ENCODE measurements around the gene PAIP2. TPM values are rescaled to one million over a fixed set of nuclear protein-coding genes. Genes with fewer than 3 reads are reported as not detected.
A peak's percentile ranks its signal among the peaks of the same experiment; 100 is the strongest.

Gene PAIP2
- total RNA-seq, 1 donor: 70.9 TPM

DNA sequence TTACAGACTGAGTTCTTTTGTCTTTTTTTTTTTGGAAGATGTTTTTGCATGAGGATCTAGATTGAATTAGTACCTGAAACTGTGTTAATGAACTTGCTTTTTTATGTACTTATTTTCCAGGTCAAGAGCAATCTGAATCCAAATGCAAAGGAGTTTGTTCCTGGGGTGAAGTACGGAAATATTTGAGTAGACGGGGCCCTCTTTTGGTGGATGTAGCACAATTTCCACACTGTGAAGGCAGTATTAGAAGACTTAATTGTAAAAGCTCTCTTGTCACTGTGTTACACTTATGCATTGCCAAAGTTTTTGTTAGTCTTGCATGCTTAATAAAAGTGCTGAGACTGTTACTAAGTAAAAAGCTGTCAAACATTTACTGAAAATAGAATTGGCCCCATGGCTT is 27.0 kb downstream of the PAIP2 start:
- TF ChIP-seq, protein P1, sequence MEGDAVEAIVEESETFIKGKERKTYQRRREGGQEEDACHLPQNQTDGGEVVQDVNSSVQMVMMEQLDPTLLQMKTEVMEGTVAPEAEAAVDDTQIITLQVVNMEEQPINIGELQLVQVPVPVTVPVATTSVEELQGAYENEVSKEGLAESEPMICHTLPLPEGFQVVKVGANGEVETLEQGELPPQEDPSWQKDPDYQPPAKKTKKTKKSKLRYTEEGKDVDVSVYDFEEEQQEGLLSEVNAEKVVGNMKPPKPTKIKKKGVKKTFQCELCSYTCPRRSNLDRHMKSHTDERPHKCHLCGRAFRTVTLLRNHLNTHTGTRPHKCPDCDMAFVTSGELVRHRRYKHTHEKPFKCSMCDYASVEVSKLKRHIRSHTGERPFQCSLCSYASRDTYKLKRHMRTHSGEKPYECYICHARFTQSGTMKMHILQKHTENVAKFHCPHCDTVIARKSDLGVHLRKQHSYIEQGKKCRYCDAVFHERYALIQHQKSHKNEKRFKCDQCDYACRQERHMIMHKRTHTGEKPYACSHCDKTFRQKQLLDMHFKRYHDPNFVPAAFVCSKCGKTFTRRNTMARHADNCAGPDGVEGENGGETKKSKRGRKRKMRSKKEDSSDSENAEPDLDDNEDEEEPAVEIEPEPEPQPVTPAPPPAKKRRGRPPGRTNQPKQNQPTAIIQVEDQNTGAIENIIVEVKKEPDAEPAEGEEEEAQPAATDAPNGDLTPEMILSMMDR (IDR thresholded peaks at IDR 0.05; ENCODE audit: insufficient read depth, low read length): no peak
- DNase-seq (ENCODE audit: low read depth): no peak
- no peak overlapping the region for H3K4me3 ChIP-seq (ENCODE audit: low read depth, low read length)

DNA sequence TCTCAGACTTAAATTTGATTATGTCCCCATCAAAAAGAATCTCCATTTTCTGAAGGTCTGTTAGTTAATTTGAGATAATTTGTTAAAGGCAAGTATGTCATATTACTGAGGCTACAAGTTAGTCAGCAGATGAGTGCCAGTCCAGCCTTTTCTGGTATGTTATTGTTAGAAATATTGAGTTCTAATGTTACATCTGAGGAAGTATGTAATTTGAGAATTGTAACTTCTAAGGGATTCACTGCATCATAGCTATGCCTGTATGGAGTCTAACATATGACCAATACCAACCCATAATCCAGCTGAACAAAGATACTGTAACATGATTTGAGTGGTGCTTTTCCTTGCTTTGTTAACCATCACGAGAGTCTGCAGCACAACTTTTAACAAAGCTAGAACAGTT is 27.5 kb downstream of the PAIP2 start:
- peak; percentile 21 for DNase-seq (ENCODE audit: low read depth)
- no peak overlapping the region for H3K4me3 ChIP-seq (ENCODE audit: low read depth, low read length)
- TF ChIP-seq, protein P1 (IDR thresholded peaks at IDR 0.05; ENCODE audit: insufficient read depth, low read length): no peak

DNA sequence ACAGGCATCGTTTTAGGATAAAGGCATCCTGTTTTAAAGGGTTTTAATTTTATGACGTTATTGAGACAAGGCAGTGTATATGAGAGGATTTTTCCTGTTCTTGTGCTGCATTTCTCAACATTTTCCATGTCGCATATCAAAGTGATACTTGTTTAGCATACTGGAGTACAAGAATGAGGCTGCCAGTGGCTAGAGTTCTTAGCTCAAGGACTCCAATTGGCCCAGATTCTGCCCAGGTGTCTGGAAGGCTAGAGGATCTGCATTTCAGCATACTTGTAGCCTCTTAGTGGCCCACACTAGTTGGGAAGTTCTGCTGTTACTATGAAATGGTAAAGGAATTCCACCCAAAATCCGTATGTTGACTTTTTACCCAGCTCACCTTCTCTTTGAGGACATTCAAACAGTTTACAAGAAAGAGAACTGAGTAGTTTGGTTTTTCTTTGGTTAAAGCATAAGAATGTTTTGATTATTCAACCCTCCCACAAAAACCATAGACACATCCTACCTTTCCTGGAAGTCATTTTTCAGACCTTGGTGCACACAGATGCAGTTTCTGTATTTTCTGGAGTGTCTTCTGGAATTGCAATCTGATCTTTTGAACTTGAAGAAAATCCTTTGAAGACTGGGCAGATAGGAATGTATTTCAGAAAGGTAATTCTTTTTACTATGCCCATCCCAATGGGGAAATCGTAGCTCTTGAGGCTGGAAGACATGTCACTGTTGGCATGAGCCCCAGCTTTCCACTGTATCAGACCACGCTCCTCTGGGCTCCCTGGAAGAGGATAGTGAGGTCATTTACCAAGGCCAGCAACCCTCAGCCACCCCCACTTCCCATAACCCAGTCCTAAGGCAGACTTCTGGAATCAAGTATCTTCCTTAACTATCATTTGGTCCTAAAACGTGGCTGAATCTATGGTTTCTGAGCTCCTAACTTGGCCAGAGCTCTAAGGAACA is 30.1 kb downstream of the PAIP2 start:
- TF ChIP-seq, protein P1 (IDR thresholded peaks at IDR 0.05; ENCODE audit: insufficient read depth, low read length): no peak
- no peak for DNase-seq (ENCODE audit: low read depth)
- no peak overlapping the region for H3K4me3 ChIP-seq (ENCODE audit: low read depth, low read length)

DNA sequence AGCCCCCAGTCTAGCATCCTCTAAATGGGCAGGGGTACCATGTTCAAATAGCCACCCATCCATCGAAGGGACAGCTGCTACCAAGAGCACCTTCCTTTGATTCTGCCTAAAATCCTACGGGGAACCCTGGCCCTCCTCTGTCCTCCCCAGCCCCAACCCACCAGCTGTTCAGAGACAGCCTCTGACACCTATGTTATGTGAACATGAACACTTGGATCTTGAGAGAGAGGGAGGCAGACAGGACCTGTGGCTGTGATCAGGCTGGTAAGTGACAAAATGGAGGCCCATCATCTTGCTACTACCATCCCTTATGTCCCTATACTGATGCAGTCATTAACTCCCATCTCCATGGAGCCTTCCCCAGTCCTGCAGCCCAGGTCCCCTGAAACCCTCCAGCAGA is 33.3 kb downstream of the PAIP2 start:
- TF ChIP-seq, protein P1 (IDR thresholded peaks at IDR 0.05; ENCODE audit: insufficient read depth, low read length): no peak
- DNase-seq (ENCODE audit: low read depth): no peak
- no peak overlapping the region for H3K4me3 ChIP-seq (ENCODE audit: low read depth, low read length)

DNA sequence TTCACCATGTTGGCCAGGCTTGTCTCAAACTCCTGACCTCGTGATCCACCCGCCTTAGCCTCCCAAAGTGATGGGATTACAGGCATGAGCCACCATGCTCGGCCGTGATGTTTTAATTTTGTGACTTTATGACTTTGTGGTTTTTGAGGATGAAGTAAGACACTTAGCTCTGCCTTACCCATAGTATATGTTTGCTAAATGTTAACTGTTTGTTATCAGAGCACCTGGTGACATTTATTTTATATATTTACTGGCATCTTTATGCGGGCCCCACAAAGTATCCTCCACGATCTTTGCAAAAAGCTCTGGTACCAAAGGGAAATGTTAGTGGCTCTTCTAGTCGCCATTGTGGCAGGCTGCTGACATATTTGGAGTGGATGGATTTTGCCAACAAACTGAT is 34.7 kb downstream of the PAIP2 start:
- H3K4me3 ChIP-seq (ENCODE audit: low read depth, low read length): no peak overlapping the region
- TF ChIP-seq, protein P1 (IDR thresholded peaks at IDR 0.05; ENCODE audit: insufficient read depth, low read length): no peak
- DNase-seq (ENCODE audit: low read depth): no peak

DNA sequence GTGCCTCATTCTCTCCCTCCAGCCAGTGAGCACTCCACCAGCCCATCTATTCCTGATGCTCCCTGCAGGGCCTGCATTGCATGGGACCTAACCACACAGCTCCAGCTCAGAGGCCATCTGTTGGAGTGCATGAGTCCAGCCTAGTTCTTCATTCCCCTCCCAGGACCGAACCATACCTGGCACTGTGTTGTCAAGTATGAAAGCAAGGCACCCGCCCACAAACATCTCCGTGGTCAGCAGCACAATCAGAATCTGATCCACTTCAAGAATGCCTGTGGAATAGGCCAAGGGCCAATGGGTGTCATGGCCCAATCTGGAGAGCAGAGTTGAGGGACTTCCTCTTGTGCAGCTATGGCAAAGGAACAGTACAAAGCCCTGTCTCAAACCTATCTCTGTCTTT is 35.6 kb downstream of the PAIP2 start:
- DNase-seq (ENCODE audit: low read depth): no peak
- no peak overlapping the region for H3K4me3 ChIP-seq (ENCODE audit: low read depth, low read length)
- TF ChIP-seq, protein P1 (IDR thresholded peaks at IDR 0.05; ENCODE audit: insufficient read depth, low read length): no peak

All from fibroblast of the aortic adventitia (primary cell).